Left ventricle myocardium superior (tissue), 1 donor: ENCODE measurements around the gene TBX21. TPM values are rescaled to one million over a fixed set of nuclear protein-coding genes. Genes with fewer than 3 reads are reported as not detected.
"Not testable (repeated sequence)": the region's sequence is repeated elsewhere in the genome, so short reads cannot be mapped to it uniquely, and the experiment has no call there.

ENCODE experiments used
- ATAC-seq: fragments of 200-7000 bp; cut with Tn5 transposase; one replicate; pipeline ENCODE4 v1.9.1; 2020; ENCODE audit warnings: mild to moderate bottlenecking, moderate library complexity
- DNase-seq: peaks from one replicate; pipeline ENCODE4 v3.0.0-alpha.2; 2020
- intact Hi-C: fragments of 100-400 bp; cut with micrococcal nuclease; formaldehyde crosslinking; loops from one replicate; pipeline ENCODE4 v1.11.0; 2022
- total RNA-seq: library from RNA; stranded (reverse); fragmentation: NEBNext Ultra II Directional; extraction: Animal tissue kit (Norgen Biotek cat#: 25700); gene quantifications from one replicate; pipeline ENCODE4 v1.2.1, GENCODE V29; 2021
- donor health status: DM: no; HTN: yes; CAD: no; lungs with severe emphysema.

The TBX21 gene
- total RNA-seq, 1 donor from 2014 or later, result 0.40 TPM

- ATAC-seq (peak; percentile 35), DNase-seq (peak; percentile 49)
- intact Hi-C loops, result no loop called here
Measured at GRCh38 chr17:47742319-47743181, 9.5 kb downstream of the TBX21 start.

- DNase-seq, result no peak
- intact Hi-C loops, result no loop called here
- ATAC-seq, result no peak
Measured at GRCh38 chr17:47744168-47745036, 11.4 kb downstream of the TBX21 start.

- intact Hi-C loops, result no loop called here
- DNase-seq, result no peak
- ATAC-seq, result peak; percentile 34
Measured at GRCh38 chr17:47745037-47745380, 12.0 kb downstream of the TBX21 start.

- intact Hi-C loops, result no loop called here
- no peak for DNase-seq
- ATAC-seq, result no peak
Measured at GRCh38 chr17:47751471-47751870, 18.4 kb downstream of the TBX21 start.

- no peak for ATAC-seq
- intact Hi-C loops, result no loop called here
- no peak for DNase-seq
Measured at GRCh38 chr17:47757386-47757785, 24.4 kb downstream of the TBX21 start.

- intact Hi-C loops, result no loop called here
- DNase-seq (no peak), ATAC-seq (no peak)
Measured at GRCh38 chr17:47760409-47761140, 27.5 kb downstream of the TBX21 start.

- DNase-seq (no peak), ATAC-seq (no peak)
- intact Hi-C loops, result no loop called here
Measured at GRCh38 chr17:47762728-47763127, 29.7 kb downstream of the TBX21 start.

- DNase-seq (no peak), ATAC-seq (no peak)
- intact Hi-C loops, result no loop called here
Measured at GRCh38 chr17:47763913-47764582, 31.0 kb downstream of the TBX21 start.

GRCh38 chr17:47773649-47774048 lies 40.6 kb downstream of the TBX21 start:
- ATAC-seq, intact Hi-C loops: not testable (repeated sequence)
- DNase-seq, result peak; percentile 36

GRCh38 chr17:47774331-47774730 lies 41.3 kb downstream of the TBX21 start:
- DNase-seq (no peak), ATAC-seq (no peak)
- intact Hi-C loops, result no loop called here

GRCh38 chr17:47774987-47775580 lies 42.0 kb downstream of the TBX21 start:
- DNase-seq (no peak), ATAC-seq (no peak)
- intact Hi-C loops, result no loop called here

GRCh38 chr17:47776330-47777197 lies 43.5 kb downstream of the TBX21 start:
- intact Hi-C loops, result no loop called here
- peak; percentile 50 for ATAC-seq

GRCh38 chr17:47778184-47778635 lies 45.2 kb downstream of the TBX21 start:
- intact Hi-C loops, result no loop called here
- no peak for ATAC-seq
- no peak for DNase-seq

More at GRCh38 chr17:47776330-47777197, 43.5 kb downstream of the TBX21 start:
- no peak for DNase-seq

- no peak for ATAC-seq
- intact Hi-C loops, result no loop called here
- DNase-seq, result no peak
Measured at GRCh38 chr17:47781397-47781796, 48.4 kb downstream of the TBX21 start.

- DNase-seq, result no peak
- ATAC-seq, result no peak
- intact Hi-C loops, result no loop called here
Measured at GRCh38 chr17:47785538-47786123, 52.6 kb downstream of the TBX21 start.

GRCh38 chr17:47789611-47790561 lies 56.9 kb downstream of the TBX21 start:
- peak; percentile 72 for DNase-seq
- ATAC-seq, result peak; percentile 93
- intact Hi-C loops, result no loop called here
